Transverse colon (tissue), 4 donors: ENCODE data around the gene GTF2IRD1. TPM values are rescaled to one million over a fixed set of nuclear protein-coding genes. Genes with fewer than 3 reads are reported as not detected.

Source experiments
- DNase-seq: peaks from one replicate; pipeline ENCODE4 v3.0.0-alpha.2; 2019
- H3K27ac ChIP-seq, 4 donors: fragments of 200-600 bp; sonication (generic); 2 replicates each; pipeline ENCODE4 v1.5.1; 2016 to 2018; ENCODE audit warnings: inconsistent platforms in 4 of 4
- H3K27me3 ChIP-seq: fragments of 200-600 bp; sonication (generic); 2 replicates; pipeline ENCODE4 v1.5.1; 2017; ENCODE audit warnings: inconsistent platforms
- H3K36me3 ChIP-seq, 4 donors: fragments of 200-600 bp; sonication (generic); 2 replicates each; pipeline ENCODE4 v1.5.1; 2017 to 2019; ENCODE audit warnings: inconsistent platforms in 4 of 4
- H3K4me1 ChIP-seq, 4 donors: fragments of 200-600 bp; sonication (generic); 2 replicates each; pipeline ENCODE4 v1.5.1; 2017 to 2020; ENCODE audit warnings: inconsistent platforms in 4 of 4
- H3K4me3 ChIP-seq, 4 donors: fragments of 200-600 bp; sonication (generic); 1 replicate in 1 of 4; 2 replicates in 3 of 4; pipeline versions ENCODE4 v1.5.1 to v1.6.1; 2017 to 2019; ENCODE audit warnings: inconsistent platforms in 4 of 4
- H3K9me3 ChIP-seq, 2 donors: fragments of 200-600 bp; sonication (generic); 2 replicates each; pipeline ENCODE4 v1.5.1; 2017 to 2019; ENCODE audit warnings: inconsistent platforms in 2 of 2
- EP300 ChIP-seq: sonication (generic); formaldehyde crosslinking; IDR thresholded peaks from one replicate; pipeline ENCODE4 v1.6.1; 2017; ENCODE audit warnings: antibody characterized with exemption, low read depth
- POLR2A ChIP-seq: fragments of 450-650 bp; IDR thresholded peaks from one replicate; pipeline ENCODE4 v1.6.1; 2016; ENCODE audit warnings: antibody characterized with exemption, mild to moderate bottlenecking, moderate library complexity
- POLR2AphosphoS5 ChIP-seq, 3 donors: sonication (generic); formaldehyde crosslinking; IDR thresholded peaks; one replicate each; pipeline ENCODE4 v1.6.1; 2016; ENCODE audit warnings: antibody characterized with exemption in 3 of 3
- WGBS, 2 donors: methylation state at CpG; one replicate each; pipeline ENCODE4 v1.1.5; 2018; ENCODE audit warnings: low coverage in 1 of 2; 5-methylcytosine and 5-hydroxymethylcytosine counted together
- in situ Hi-C, 4 donors: fragments of 200-750 bp; cut with MboI; loops; one replicate each; pipeline versions ENCODE4 v1.15.0 to v1.15.1; 2017; ENCODE audit warnings: low sequenced_read_pairs in 3 of 4, low pct_ligation_motif_present in 1 of 4, low pct_unique_long_range_greater_than_20kb in 1 of 4
- intact Hi-C: fragments of 100-400 bp; cut with DNase I; formaldehyde crosslinking; loops from one replicate; pipeline ENCODE4 v1.15.1; 2023; ENCODE audit warnings: low total_unique reads
- total RNA-seq, 4 donors: library from RNA; depleted of rRNA; stranded (reverse); fragments of >200 nt; gene quantifications; one replicate each; pipeline ENCODE4 v1.1.0, GENCODE V29; 2016
- TF ChIP-seq, protein P1 (sequence below), 5 experiments: fragments of 200-600 bp in 3 of 5; fragments of 450-650 bp in 2 of 5; sonication (generic) in 3 of 5; IDR thresholded peaks; 1 replicate in 2 of 5; 2 replicates in 3 of 5; pipeline ENCODE4 v1.5.1; 2016 to 2017; ENCODE audit warnings: antibody characterized with exemption in 5 of 5, inconsistent platforms in 3 of 5, mild to moderate bottlenecking in 2 of 5, moderate library complexity in 1 of 5

GTF2IRD1 gene
- total RNA-seq, 4 donors from 2014 or later, result 4.6 to 22.4 (median 14.7) TPM

DNA sequence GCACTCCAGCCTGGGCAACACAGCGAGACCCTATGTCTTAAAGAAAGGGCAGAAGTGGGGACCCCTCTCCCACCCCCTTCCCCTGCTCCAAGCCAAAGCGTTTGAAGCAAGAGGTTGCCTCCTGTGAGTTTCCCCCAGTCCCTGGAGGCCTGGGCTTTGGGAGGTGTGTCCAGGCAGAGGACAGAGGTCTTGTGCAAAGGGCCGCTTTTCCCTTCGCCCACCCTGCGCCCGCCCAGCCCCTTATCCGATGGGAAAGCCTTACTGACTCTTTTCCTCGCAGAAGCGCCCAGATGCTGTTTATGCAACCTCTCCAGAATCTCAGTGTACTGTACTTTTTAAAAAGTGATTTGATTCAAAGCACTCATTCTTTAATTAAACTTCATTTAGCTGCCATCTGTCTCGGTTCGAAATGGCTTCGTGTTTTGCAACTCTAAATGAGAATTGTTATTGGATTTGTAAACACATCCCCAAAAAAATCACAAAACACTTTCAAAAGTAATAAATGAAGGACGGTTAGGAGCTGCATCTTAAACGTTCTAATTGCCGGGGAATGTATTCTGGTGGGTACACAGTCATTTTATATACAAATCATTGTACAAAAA, 153.3 kb downstream of the GTF2IRD1 start:
- H3K4me1 ChIP-seq, result peaks cover 6 to 30% (median 23%) of the 10 kb centered on the region in 4 donors
- H3K36me3 ChIP-seq, result no peaks in the 10 kb centered on the region
- H3K4me3 ChIP-seq, result peak overlapping the region in 3 of 4 donors; percentile 28 to 55 (median 36)
- intact Hi-C loops (loop anchor here (10.0 kb wide), 1 partner anchor 68 kb away; no protein-coding TSS in a partner anchor), in situ Hi-C loops (no loop called here)
- H3K27ac ChIP-seq, result peak overlapping the region; percentile 37 to 73 (median 62)
- no peak for TF ChIP-seq EP300
- TF ChIP-seq, protein P1, sequence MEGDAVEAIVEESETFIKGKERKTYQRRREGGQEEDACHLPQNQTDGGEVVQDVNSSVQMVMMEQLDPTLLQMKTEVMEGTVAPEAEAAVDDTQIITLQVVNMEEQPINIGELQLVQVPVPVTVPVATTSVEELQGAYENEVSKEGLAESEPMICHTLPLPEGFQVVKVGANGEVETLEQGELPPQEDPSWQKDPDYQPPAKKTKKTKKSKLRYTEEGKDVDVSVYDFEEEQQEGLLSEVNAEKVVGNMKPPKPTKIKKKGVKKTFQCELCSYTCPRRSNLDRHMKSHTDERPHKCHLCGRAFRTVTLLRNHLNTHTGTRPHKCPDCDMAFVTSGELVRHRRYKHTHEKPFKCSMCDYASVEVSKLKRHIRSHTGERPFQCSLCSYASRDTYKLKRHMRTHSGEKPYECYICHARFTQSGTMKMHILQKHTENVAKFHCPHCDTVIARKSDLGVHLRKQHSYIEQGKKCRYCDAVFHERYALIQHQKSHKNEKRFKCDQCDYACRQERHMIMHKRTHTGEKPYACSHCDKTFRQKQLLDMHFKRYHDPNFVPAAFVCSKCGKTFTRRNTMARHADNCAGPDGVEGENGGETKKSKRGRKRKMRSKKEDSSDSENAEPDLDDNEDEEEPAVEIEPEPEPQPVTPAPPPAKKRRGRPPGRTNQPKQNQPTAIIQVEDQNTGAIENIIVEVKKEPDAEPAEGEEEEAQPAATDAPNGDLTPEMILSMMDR (IDR thresholded peaks at IDR 0.05), result no peak
- no peak for TF ChIP-seq POLR2AphosphoS5 (IDR thresholded peaks at IDR 0.05)
- TF ChIP-seq POLR2A, result no peak
- 35 to 40% methylated on average over 12 to 15 of the region's 15 CpGs for WGBS, 2 donors
- H3K27me3 ChIP-seq, result no peaks in the 10 kb centered on the region
- H3K9me3 ChIP-seq, result no peaks in the 10 kb centered on the region
- DNase-seq, result no peak

DNA sequence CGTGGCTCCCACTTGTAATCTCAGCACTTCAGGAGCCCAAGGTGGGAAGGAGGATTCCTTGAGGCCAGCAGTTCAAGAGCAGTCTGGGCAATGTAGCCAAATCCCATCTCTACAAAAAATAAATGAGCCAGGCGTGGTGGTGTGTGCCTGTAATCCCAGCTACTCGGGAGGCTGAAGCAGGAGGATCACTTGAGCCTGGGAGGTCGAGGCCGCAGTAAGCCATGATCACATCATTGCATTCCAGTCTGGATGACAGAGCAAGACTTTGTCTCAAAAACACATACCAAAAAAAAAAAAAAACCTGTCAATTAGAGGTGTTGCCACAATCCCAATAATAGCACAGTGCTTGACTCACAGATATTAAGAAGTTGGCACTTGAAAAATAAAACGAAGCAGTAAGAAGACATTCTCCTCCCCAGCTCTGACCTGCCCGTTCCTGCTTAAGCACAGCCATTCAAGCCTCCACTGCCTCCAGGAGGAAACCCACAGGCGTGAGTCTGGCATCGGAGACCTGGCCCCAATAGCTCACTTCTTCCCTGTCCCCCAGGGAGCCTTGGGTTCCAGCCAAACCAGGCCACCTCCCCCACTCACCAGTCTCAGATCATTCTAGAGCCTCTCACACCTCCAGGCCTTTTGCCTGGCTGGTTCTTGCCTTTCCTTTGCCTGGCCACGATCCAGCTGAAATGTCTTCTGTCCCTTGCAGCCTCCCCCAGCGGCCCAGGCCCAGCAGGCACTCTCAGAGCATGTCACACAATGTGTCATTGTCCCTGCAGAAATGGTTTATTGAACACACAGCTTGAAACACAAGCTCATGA, 158.5 kb downstream of the GTF2IRD1 start:
- no peak for DNase-seq
- no peak for TF ChIP-seq POLR2A
- no peak for TF ChIP-seq POLR2AphosphoS5 (IDR thresholded peaks at IDR 0.05)
- no peak for TF ChIP-seq EP300
- TF ChIP-seq, protein P1 (IDR thresholded peaks at IDR 0.05), result no peak
- H3K27me3 ChIP-seq, result no peaks in the 10 kb centered on the region
- intact Hi-C loops, result no loop called here
- no peaks in the 10 kb centered on the region for H3K9me3 ChIP-seq
- 64 to 65% methylated on average over 7 to 11 of the region's 11 CpGs for WGBS, 2 donors
- no peak overlapping the region for H3K27ac ChIP-seq
- peaks cover 1 to 20% (median 3%) of the 10 kb centered on the region in 4 donors for H3K4me1 ChIP-seq
- no peak overlapping the region for H3K4me3 ChIP-seq
- in situ Hi-C loops, result no loop called here
- H3K36me3 ChIP-seq, result no peaks in the 10 kb centered on the region

DNA sequence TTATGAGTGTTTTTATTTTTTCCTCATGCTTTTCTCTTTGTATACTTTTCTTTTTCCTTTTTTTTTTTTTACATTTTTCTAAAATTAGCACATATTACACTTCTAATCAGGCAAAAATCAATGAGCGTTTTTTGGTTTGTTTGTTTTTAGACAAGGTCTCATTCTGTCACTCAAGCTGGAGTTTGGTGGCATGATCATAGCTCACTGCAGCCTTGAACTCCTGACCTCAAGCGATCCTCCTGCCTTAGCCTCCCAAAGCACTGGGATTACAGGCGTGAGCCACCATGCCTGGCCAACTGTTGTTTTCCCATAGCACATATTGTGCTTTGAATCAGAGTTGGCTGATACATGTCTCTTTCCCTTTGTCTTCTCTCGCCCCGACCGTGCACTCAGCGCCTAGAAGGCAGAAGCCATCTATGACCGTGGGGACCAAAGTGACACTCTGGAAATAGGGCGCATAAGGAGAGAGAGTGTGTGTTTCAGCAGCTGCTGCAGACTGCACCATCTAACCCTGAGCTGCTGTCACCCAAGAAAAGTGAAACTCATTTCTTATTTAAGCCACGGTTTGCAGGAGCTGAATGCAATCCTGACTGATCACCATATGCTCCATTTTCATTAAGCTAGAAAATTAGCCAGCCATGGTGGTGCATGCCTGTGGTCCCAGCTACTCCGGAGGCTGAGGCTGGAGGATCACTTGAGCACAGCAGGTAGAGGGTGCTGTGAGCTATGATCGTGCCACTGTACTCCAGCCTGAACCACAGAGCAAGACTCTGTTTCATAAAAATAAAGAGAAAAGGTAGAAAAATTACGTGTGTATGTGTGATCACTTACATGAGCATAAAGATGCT, 162.5 kb downstream of the GTF2IRD1 start:
- H3K4me1 ChIP-seq, result peaks cover 0 to 6% (median 0%) of the 10 kb centered on the region in 4 donors
- WGBS, 2 donors, result 88 to 94% methylated on average over 9 to 13 of the region's 13 CpGs
- H3K36me3 ChIP-seq, result no peaks in the 10 kb centered on the region
- intact Hi-C loops (no loop called here), in situ Hi-C loops (no loop called here)
- no peak for DNase-seq
- TF ChIP-seq, protein P1 (IDR thresholded peaks at IDR 0.05), result no peak
- TF ChIP-seq EP300 (no peak), POLR2A (no peak), POLR2AphosphoS5 (IDR thresholded peaks at IDR 0.05) (no peak)
- H3K4me3 ChIP-seq, result no peak overlapping the region
- H3K27ac ChIP-seq, result no peak overlapping the region
- H3K9me3 ChIP-seq, result no peaks in the 10 kb centered on the region
- H3K27me3 ChIP-seq, result no peaks in the 10 kb centered on the region
